Left lung (tissue), 10 donors: Measurements from ENCODE around the gene TMOD1. TPM values are rescaled to one million over a fixed set of nuclear protein-coding genes. Genes with fewer than 3 reads are reported as not detected.

Source experiments
- ATAC-seq: fragments of 200-7000 bp; cut with Tn5 transposase; one replicate; pipeline ENCODE4 v1.9.1; 2020; ENCODE audit warnings: moderate library complexity
- DNase-seq, 4 donors: peaks; one replicate each; pipeline ENCODE4 v3.0.0-alpha.2; 2013 to 2020
- H3K27ac ChIP-seq, 2 donors: fragments of 200-600 bp; sonication (generic) in 1 of 2; one replicate each; pipeline versions ENCODE4 v1.5.0 to v1.8.0; 2020 to 2021
- H3K27me3 ChIP-seq, 2 donors: fragments of 200-600 bp; sonication (generic) in 1 of 2; one replicate each; pipeline versions ENCODE4 v1.5.0 to v1.8.0; 2020 to 2021
- H3K36me3 ChIP-seq, 2 donors: fragments of 200-600 bp; sonication (generic) in 1 of 2; one replicate each; pipeline versions ENCODE4 v1.5.0 to v1.8.0; 2020 to 2021
- H3K4me1 ChIP-seq, 2 donors: fragments of 200-600 bp; one replicate each; pipeline ENCODE4 v1.8.0; 2021
- H3K4me3 ChIP-seq, 2 donors: fragments of 200-600 bp; sonication (generic) in 1 of 2; one replicate each; pipeline versions ENCODE4 v1.5.0 to v1.8.0; 2020 to 2021; ENCODE audit warnings: mild to moderate bottlenecking in 1 of 2
- H3K9me3 ChIP-seq, 2 donors: fragments of 200-600 bp; sonication (generic) in 1 of 2; one replicate each; pipeline versions ENCODE4 v1.5.0 to v1.8.0; 2020 to 2021
- intact Hi-C, 2 donors: fragments of 100-400 bp; cut with DNase I; formaldehyde crosslinking; loops; one replicate each; pipeline versions ENCODE4 v1.11.2 to v1.14.2; 2022
- polyA plus RNA-seq, 6 donors: library from polyadenylated mRNA; unstranded; fragments of 120-200 nt; gene quantifications; one replicate each; pipeline ENCODE4 v1.2.1, GENCODE V29; 2013; ENCODE audit not compliant: insufficient read length in 6 of 6
- total RNA-seq, 2 donors: library from RNA; stranded (reverse); fragmentation: NEBNext Ultra II Directional; extraction: Animal tissue kit (Norgen Biotek cat#: 25700); gene quantifications; one replicate each; pipeline ENCODE4 v1.2.1, GENCODE V29; 2021
- TF ChIP-seq, protein P1 (sequence below), 2 donors: fragments of 200-600 bp; sonication (generic) in 1 of 2; IDR thresholded peaks; one replicate each; pipeline versions ENCODE4 v1.5.0 to v1.8.0; 2021; ENCODE audit warnings: antibody characterized with exemption in 2 of 2
- donor health status: DM: no; HTN: yes; CAD: no.
- donor health status: DM: no; HTN: no; CAD: no.

The TMOD1 gene
- total and polyA plus RNA-seq, 8 donors = 1.1 to 6.0 (median 2.5) TPM

DNA sequence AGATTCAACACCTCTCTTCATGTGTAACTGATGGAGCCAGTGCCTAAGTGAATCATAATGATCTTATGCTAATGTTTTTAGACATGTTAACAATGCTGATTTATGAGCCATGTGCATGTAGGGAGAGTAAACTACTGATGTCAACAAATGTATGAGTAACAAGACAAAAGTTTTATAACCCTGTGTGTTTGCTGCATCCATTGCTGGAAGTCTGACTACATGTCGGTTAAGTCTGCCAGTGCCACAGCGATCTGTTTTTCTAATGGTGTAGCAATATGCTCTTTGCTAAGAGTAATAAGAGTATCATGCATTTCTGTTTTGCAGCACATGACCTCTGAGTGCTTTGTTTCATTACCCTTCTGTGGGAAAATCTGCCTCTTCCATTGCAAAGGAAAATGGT, 26.4 kb upstream of the TMOD1 start:
- DNase-seq = no peak
- ATAC-seq = no peak
- Histone ChIP-seq H3K4me1 (peaks cover 0 to 3% of the 10 kb centered on the region in 2 donors), H3K36me3 (peaks cover 0 to 60% of the 10 kb centered on the region in 2 donors), H3K27ac (no peak overlapping the region), H3K9me3 (no peaks in the 10 kb centered on the region), H3K4me3 (no peak overlapping the region), H3K27me3 (no peaks in the 10 kb centered on the region)
- TF ChIP-seq, protein P1, sequence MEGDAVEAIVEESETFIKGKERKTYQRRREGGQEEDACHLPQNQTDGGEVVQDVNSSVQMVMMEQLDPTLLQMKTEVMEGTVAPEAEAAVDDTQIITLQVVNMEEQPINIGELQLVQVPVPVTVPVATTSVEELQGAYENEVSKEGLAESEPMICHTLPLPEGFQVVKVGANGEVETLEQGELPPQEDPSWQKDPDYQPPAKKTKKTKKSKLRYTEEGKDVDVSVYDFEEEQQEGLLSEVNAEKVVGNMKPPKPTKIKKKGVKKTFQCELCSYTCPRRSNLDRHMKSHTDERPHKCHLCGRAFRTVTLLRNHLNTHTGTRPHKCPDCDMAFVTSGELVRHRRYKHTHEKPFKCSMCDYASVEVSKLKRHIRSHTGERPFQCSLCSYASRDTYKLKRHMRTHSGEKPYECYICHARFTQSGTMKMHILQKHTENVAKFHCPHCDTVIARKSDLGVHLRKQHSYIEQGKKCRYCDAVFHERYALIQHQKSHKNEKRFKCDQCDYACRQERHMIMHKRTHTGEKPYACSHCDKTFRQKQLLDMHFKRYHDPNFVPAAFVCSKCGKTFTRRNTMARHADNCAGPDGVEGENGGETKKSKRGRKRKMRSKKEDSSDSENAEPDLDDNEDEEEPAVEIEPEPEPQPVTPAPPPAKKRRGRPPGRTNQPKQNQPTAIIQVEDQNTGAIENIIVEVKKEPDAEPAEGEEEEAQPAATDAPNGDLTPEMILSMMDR (IDR thresholded peaks at IDR 0.05) = no peak
- intact Hi-C loops = no loop called here

DNA sequence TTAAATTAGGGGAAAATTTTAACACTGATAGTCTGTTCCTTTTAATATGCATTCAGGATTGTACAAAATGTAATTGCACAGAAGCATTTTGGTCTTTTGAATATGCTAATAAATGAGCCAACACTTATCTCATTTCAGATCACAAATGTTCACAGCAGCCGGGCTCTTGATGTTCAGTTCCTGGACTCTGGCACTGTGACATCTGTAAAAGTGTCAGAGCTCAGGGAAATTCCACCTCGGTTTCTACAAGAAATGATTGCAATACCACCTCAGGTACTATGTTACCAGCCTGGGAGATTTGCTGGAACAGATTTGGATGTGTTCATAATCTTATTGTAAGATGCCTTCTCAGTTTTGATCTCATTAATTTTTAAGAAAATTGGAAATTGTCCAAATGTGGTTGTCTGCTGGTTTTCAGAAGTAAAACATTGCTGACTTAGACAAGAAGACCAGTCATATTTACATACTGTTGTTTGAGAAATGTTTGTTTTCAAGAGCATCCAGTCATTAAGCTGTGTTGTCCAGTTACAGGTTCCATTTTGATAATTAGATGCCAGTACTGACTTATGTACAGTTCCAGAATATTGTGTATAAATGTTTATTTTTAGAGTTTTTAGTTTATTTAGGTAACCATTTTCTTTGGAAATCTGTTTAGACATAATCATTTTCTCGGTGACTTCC, 23.0 kb upstream of the TMOD1 start:
- H3K36me3 ChIP-seq = peaks cover 0 to 58% of the 10 kb centered on the region in 2 donors
- no peaks in the 10 kb centered on the region for H3K27me3 ChIP-seq
- intact Hi-C loops = no loop called here
- TF ChIP-seq, protein P1 (IDR thresholded peaks at IDR 0.05) = no peak
- peaks cover 0 to 7% of the 10 kb centered on the region in 2 donors for H3K4me1 ChIP-seq
- H3K27ac ChIP-seq = no peak overlapping the region
- H3K4me3 ChIP-seq = no peak overlapping the region
- ATAC-seq = no peak
- no peak for DNase-seq
- H3K9me3 ChIP-seq = no peaks in the 10 kb centered on the region

DNA sequence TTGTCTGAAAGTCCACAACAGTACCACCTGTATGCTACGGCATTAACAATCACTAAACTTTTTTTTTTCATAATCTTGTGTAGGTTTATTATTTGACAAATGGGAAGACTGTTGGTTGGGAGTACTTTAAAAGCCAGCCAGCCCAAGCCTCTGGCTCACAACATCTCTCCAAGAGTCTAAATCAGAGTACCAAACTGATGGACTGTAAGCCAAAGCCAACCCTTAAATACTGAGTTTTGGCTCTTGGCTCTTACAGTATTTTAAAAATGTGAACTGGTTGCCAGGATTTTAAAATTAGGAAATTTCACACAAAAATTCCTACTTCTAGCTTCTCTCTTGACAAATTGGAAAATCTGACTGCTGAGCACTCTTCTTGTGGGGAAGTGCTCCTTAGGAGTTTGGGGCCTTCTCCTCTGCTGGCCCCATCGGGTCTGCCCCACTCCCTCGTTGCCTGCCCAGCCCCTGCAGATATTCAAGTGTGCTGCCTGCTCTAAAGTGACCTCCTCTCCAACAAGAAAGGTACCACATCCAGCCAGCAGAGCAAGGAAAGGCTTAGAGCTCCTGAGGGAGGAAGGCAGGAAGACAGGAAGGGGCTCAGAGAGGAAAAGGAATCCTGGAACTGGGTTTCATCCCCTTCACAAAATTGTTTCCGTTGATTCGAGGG, 21.8 kb upstream of the TMOD1 start:
- peaks cover 0 to 7% of the 10 kb centered on the region in 2 donors for H3K4me1 ChIP-seq
- TF ChIP-seq, protein P1 (IDR thresholded peaks at IDR 0.05) = no peak
- peaks cover 0 to 53% of the 10 kb centered on the region in 2 donors for H3K36me3 ChIP-seq
- H3K9me3 ChIP-seq = no peaks in the 10 kb centered on the region
- H3K27me3 ChIP-seq = no peaks in the 10 kb centered on the region
- no peak overlapping the region for H3K4me3 ChIP-seq
- intact Hi-C loops = no loop called here
- no peak overlapping the region for H3K27ac ChIP-seq
- ATAC-seq (no peak), DNase-seq (no peak)

DNA sequence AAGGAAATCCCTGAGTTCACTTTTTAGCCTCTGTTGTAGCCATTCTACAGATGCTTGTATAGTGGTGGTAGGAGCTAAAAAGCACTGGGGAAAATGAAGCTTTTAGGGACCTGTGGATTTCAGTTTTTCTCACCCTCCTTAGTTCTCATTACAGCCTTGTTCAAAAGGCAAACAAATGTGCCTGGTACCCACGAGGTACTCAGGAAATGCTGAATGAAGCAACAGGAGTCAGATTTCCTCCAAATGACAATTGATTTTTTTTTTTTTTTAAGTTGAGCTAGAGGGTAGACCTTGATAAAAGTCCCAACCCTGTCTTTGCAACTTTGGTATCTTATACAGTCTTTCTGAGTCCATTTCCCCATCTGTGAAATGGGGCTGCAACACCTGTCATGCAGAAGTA, 21.3 kb upstream of the TMOD1 start:
- Histone ChIP-seq H3K4me1 (peaks cover 0 to 7% of the 10 kb centered on the region in 2 donors), H3K9me3 (no peaks in the 10 kb centered on the region), H3K36me3 (peaks cover 0 to 53% of the 10 kb centered on the region in 2 donors), H3K4me3 (no peak overlapping the region), H3K27ac (no peak overlapping the region), H3K27me3 (no peaks in the 10 kb centered on the region)
- TF ChIP-seq, protein P1 (IDR thresholded peaks at IDR 0.05) = no peak
- intact Hi-C loops = no loop called here
- ATAC-seq = no peak
- no peak for DNase-seq

DNA sequence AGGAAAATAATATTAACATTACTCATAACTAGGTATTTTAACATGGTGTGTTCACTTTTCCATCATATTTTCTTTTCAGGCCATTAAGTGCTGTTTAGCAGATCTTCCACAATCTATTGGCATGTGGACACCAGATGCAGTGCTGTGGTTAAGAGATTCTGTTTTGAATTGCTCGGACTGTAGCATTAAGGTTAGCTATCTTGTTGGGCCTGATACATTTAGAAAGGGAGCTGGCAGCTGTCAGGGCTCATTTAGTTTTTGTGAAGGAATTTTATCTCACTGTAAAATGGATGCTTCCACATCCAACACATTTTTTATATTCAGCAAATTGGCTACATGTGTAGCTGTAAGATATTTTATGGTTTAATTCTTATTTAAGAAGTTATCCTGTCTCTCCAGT, 20.7 kb upstream of the TMOD1 start:
- no peaks in the 10 kb centered on the region for H3K9me3 ChIP-seq
- ATAC-seq = no peak
- no peak overlapping the region for H3K4me3 ChIP-seq
- no peaks in the 10 kb centered on the region for H3K27me3 ChIP-seq
- intact Hi-C loops = no loop called here
- DNase-seq = no peak
- H3K36me3 ChIP-seq = peaks cover 0 to 50% of the 10 kb centered on the region in 2 donors
- H3K27ac ChIP-seq = no peak overlapping the region
- peaks cover 0 to 7% of the 10 kb centered on the region in 2 donors for H3K4me1 ChIP-seq
- TF ChIP-seq, protein P1 (IDR thresholded peaks at IDR 0.05) = no peak
